ENCODE results near the gene RPAIN.
A peak's percentile ranks its signal among the peaks of the same experiment; 100 is the strongest.

Gene RPAIN

DNA sequence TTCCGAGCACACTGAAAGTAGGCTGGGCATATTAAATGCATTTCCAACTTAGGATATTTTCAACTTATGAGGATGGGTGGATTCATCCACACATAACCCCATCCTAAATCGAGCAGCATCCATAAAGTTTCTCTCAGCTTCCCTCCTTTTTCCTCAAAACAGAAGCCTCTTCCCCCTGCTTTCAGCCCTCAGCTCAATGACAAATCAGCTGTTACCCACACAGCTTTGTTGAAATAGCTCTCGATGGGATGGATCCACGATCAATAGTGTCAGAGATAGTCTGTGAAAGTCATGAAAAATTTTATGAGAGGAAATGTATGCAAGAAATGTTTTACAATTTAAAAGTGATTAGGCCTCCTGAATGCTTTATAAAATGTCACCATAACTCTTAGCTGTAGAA lies 46.3 kb downstream of the RPAIN start:
- peak overlapping the region; percentile 94 for H3K4me3 ChIP-seq (ENCODE audit: low read depth, low read length)
- H3K9ac ChIP-seq (ENCODE audit: low read depth, low read length) = peak overlapping the region; percentile 24
- no peaks in the 10 kb centered on the region for H3K9me3 ChIP-seq (ENCODE audit: control insufficient read depth, insufficient read depth, low read length)
- H3K36me3 ChIP-seq (ENCODE audit: control insufficient read depth, insufficient read depth, low read length) = peaks cover 11% of the 10 kb centered on the region
- H3K4me1 ChIP-seq (ENCODE audit: control insufficient read depth, insufficient read depth, low read length) = peaks cover 4% of the 10 kb centered on the region
- H3K27me3 ChIP-seq (ENCODE audit: control insufficient read depth, insufficient read depth, low read length) = no peaks in the 10 kb centered on the region

- Histone ChIP-seq H3K9me3 (ENCODE audit: control insufficient read depth, insufficient read depth, low read length) (no peaks in the 10 kb centered on the region), H3K4me3 (ENCODE audit: low read depth, low read length) (peak overlapping the region; percentile 94), H3K9ac (ENCODE audit: low read depth, low read length) (peak overlapping the region; percentile 84), H3K4me1 (ENCODE audit: control insufficient read depth, insufficient read depth, low read length) (peaks cover 4% of the 10 kb centered on the region), H3K27me3 (ENCODE audit: control insufficient read depth, insufficient read depth, low read length) (no peaks in the 10 kb centered on the region), H3K36me3 (ENCODE audit: control insufficient read depth, insufficient read depth, low read length) (peaks cover 4% of the 10 kb centered on the region)
These were observed 47.4 kb downstream of the RPAIN start for GRCh38 chr17:5467416-5467815.

DNA sequence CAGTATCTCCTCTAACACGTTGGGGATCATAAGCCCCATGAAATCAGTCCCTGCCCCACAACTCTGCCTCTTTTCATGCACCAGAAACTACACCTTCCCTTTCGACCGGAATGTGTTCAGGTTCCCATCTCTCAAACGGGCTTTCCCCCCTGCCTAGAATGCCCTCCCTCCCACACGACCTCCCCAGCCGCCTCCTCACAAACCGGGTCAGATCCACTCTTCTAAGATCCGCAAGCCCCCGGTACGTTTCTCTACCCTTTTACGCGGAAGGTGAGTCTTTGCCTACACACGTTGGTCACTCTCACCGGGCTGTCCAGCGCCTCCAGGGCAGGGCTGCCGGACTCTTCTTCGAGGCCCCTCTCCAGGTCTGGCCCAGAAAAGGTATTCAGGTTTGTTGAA lies 48.1 kb downstream of the RPAIN start:
- Histone ChIP-seq H3K9me3 (ENCODE audit: control insufficient read depth, insufficient read depth, low read length) (no peaks in the 10 kb centered on the region), H3K27me3 (ENCODE audit: control insufficient read depth, insufficient read depth, low read length) (no peaks in the 10 kb centered on the region), H3K9ac (ENCODE audit: low read depth, low read length) (peak overlapping the region; percentile 84), H3K4me3 (ENCODE audit: low read depth, low read length) (peak overlapping the region; percentile 94), H3K36me3 (ENCODE audit: control insufficient read depth, insufficient read depth, low read length) (peaks cover 4% of the 10 kb centered on the region), H3K4me1 (ENCODE audit: control insufficient read depth, insufficient read depth, low read length) (peaks cover 4% of the 10 kb centered on the region)

DNA sequence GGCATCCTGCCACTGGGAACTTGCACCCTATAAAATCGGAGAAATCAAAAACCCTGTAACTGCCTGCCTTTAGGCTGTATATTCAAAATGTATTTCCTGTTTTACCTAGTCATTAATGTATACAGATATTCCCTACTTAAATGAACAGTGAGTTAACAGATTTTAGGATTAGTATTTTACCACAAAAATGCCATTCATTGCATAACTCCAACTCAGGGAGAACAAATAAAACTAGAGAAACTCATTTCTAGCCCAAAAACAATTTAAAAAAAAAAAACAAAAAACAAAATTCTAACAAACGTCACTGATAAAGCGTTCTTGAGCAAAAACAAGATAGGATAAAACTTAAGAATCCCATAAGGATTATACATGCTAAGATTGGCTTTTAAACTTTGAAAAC lies 52.5 kb downstream of the RPAIN start:
- H3K36me3 ChIP-seq (ENCODE audit: control insufficient read depth, insufficient read depth, low read length) = peaks cover 9% of the 10 kb centered on the region
- no peaks in the 10 kb centered on the region for H3K9me3 ChIP-seq (ENCODE audit: control insufficient read depth, insufficient read depth, low read length)
- H3K4me3 ChIP-seq (ENCODE audit: low read depth, low read length) = no peak overlapping the region
- no peaks in the 10 kb centered on the region for H3K4me1 ChIP-seq (ENCODE audit: control insufficient read depth, insufficient read depth, low read length)
- H3K27me3 ChIP-seq (ENCODE audit: control insufficient read depth, insufficient read depth, low read length) = no peaks in the 10 kb centered on the region
- no peak overlapping the region for H3K9ac ChIP-seq (ENCODE audit: low read depth, low read length)

DNA sequence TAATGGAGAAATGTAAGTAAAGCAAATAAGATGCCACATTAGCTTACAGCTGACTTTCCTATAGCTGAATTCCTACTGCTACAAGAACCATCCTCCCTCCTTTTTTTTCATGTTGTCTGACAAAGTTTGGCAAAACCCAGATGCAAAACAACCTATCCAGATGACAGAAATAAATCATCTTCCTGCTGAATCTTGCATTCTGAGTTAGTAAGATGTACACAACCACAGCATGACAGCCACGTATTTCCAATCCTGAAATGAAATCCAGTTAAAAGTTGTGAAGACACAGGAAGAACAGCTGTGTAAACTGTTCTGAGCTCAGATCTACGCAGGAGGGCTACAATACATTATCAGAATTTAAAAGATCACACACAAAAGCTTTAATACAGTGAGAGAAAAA lies 53.9 kb downstream of the RPAIN start:
- Histone ChIP-seq H3K9me3 (ENCODE audit: control insufficient read depth, insufficient read depth, low read length) (no peaks in the 10 kb centered on the region), H3K4me3 (ENCODE audit: low read depth, low read length) (no peak overlapping the region), H3K36me3 (ENCODE audit: control insufficient read depth, insufficient read depth, low read length) (peaks cover 19% of the 10 kb centered on the region), H3K27me3 (ENCODE audit: control insufficient read depth, insufficient read depth, low read length) (no peaks in the 10 kb centered on the region), H3K9ac (ENCODE audit: low read depth, low read length) (no peak overlapping the region), H3K4me1 (ENCODE audit: control insufficient read depth, insufficient read depth, low read length) (no peaks in the 10 kb centered on the region)

- no peak overlapping the region for H3K4me3 ChIP-seq (ENCODE audit: low read depth, low read length)
- peaks cover 29% of the 10 kb centered on the region for H3K36me3 ChIP-seq (ENCODE audit: control insufficient read depth, insufficient read depth, low read length)
- no peaks in the 10 kb centered on the region for H3K27me3 ChIP-seq (ENCODE audit: control insufficient read depth, insufficient read depth, low read length)
- no peaks in the 10 kb centered on the region for H3K9me3 ChIP-seq (ENCODE audit: control insufficient read depth, insufficient read depth, low read length)
- H3K4me1 ChIP-seq (ENCODE audit: control insufficient read depth, insufficient read depth, low read length) = no peaks in the 10 kb centered on the region
- no peak overlapping the region for H3K9ac ChIP-seq (ENCODE audit: low read depth, low read length)
These were observed 59.0 kb downstream of the RPAIN start for GRCh38 chr17:5478992-5479391.

- Histone ChIP-seq H3K4me3 (ENCODE audit: low read depth, low read length) (no peak overlapping the region), H3K4me1 (ENCODE audit: control insufficient read depth, insufficient read depth, low read length) (no peaks in the 10 kb centered on the region), H3K27me3 (ENCODE audit: control insufficient read depth, insufficient read depth, low read length) (no peaks in the 10 kb centered on the region), H3K36me3 (ENCODE audit: control insufficient read depth, insufficient read depth, low read length) (peaks cover 22% of the 10 kb centered on the region), H3K9me3 (ENCODE audit: control insufficient read depth, insufficient read depth, low read length) (no peaks in the 10 kb centered on the region), H3K9ac (ENCODE audit: low read depth, low read length) (no peak overlapping the region)
These were observed 61.0 kb downstream of the RPAIN start for GRCh38 chr17:5480962-5481361.

DNA sequence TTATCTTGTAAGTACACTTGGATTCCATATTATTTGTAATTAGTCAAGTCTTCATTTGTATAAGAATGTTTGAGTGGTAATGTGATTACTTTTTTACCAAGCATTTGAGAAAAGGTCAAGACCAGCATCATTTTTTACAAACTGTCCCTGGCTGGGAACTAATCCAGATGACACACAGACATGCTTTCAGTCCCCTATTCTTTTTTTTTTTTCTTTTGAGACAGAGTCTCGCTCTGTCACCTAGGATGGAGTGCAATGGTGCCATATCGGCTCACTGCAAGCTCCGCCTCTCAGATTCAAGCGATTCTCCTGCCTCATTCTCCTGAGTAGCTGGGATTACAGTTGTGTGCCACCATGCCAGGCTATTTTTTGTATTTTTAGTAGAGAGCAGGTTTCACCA lies 61.5 kb downstream of the RPAIN start:
- H3K9ac ChIP-seq (ENCODE audit: low read depth, low read length) = no peak overlapping the region
- no peaks in the 10 kb centered on the region for H3K4me1 ChIP-seq (ENCODE audit: control insufficient read depth, insufficient read depth, low read length)
- H3K9me3 ChIP-seq (ENCODE audit: control insufficient read depth, insufficient read depth, low read length) = no peaks in the 10 kb centered on the region
- no peak overlapping the region for H3K4me3 ChIP-seq (ENCODE audit: low read depth, low read length)
- H3K27me3 ChIP-seq (ENCODE audit: control insufficient read depth, insufficient read depth, low read length) = no peaks in the 10 kb centered on the region
- H3K36me3 ChIP-seq (ENCODE audit: control insufficient read depth, insufficient read depth, low read length) = peaks cover 22% of the 10 kb centered on the region
